ENCODE data around the gene GAPDHS. TPM values are rescaled to one million over a fixed set of nuclear protein-coding genes. Genes with fewer than 3 reads are reported as not detected.

Gene GAPDHS
- total RNA-seq, 3 donors from 2014 or later (not counting 1 experiment from before 2014, with no cell fraction given): not detected

DNA sequence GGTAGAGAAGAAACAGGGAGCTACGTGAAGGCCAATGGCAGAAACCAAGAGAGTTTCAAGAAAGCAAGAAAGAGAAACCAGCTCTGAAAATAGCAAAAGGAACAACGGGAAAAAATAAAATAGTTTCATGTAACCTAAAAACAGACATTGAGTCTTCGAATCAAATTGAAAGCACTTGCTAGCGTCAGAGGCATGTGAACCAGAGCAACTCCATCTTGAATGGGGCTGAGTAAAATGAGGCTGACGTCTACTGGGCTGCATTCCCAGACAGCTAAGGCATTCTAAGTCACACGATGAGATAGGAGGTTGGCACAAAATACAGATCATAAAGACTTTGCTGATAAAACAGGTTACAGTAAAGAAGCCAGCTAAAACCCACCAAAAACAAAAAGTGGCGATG, 45.5 kb downstream of the GAPDHS start:
- Mint-ChIP-seq H3K4me3 (no peak overlapping the region), H3K4me1 (no peaks in the 10 kb centered on the region), H3K36me3 (peaks cover 16% of the 10 kb centered on the region), H3K9me3 (peaks cover 10 to 19% of the 10 kb centered on the region in 2 donors), H3K27me3 (ENCODE audit: low read depth in 2 of 2) (peaks cover 11 to 18% of the 10 kb centered on the region in 2 donors), H3K27ac (no peak overlapping the region)
- ATAC-seq: no peak
- no peaks in the 10 kb centered on the region for H3K36me3 ChIP-seq (ENCODE audit: control insufficient read depth, insufficient read depth, low read length)
- H3K27ac ChIP-seq (ENCODE audit: low read length): no peak overlapping the region
- H3K4me1 ChIP-seq (ENCODE audit: control insufficient read depth, insufficient read depth, low read length): no peaks in the 10 kb centered on the region
- H3K9me3 ChIP-seq (ENCODE audit: control insufficient read depth, insufficient read depth, low read length): peaks cover 22% of the 10 kb centered on the region
- H3K4me3 ChIP-seq (ENCODE audit: low read length): no peak overlapping the region
- WGBS (ENCODE audit: insufficient coverage): 84% methylated on average over 7 of the region's 7 CpGs
- no peak for TF ChIP-seq CTCF (IDR thresholded peaks at IDR 0.05)
- intact Hi-C loops (cut with micrococcal nuclease): no loop called here
- no peaks in the 10 kb centered on the region for H3K27me3 ChIP-seq (ENCODE audit: control insufficient read depth, insufficient read depth, low read length)
- DNase-seq: no peak

DNA sequence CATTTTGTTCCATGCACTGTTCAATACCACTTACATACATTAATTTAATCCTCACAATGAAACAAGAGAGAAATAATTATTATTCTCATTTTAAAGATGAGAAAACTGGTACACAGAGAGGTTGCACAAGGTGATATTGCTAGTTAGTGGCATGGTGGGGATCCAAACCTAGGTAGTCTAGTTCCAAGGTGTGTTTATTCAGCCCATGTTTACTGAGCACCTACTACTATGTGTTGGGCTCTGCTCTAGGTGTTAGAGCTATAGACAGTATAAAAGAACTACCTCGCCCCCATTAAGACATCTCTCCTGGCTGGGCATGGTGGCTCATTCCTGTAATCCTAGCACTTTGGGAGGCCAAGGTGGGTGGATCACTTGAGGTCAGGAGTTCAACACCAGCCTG, 49.5 kb downstream of the GAPDHS start:
- H3K4me1 Mint-ChIP-seq: no peaks in the 10 kb centered on the region
- no peak for DNase-seq
- H3K4me3 Mint-ChIP-seq: no peak overlapping the region
- whole genome bisulfite sequencing (ENCODE audit: insufficient coverage): 86% methylated on average over 1 of the region's 1 CpG
- no peaks in the 10 kb centered on the region for H3K36me3 Mint-ChIP-seq
- no peak for TF ChIP-seq CTCF (IDR thresholded peaks at IDR 0.05)
- no peak overlapping the region for H3K27ac ChIP-seq (ENCODE audit: low read length)
- H3K4me1 ChIP-seq (ENCODE audit: control insufficient read depth, insufficient read depth, low read length): no peaks in the 10 kb centered on the region
- H3K4me3 ChIP-seq (ENCODE audit: low read length): no peak overlapping the region
- ATAC-seq: no peak
- H3K27ac Mint-ChIP-seq: no peak overlapping the region
- peaks cover 21 to 33% of the 10 kb centered on the region in 2 donors for H3K27me3 Mint-ChIP-seq (ENCODE audit: low read depth in 2 of 2)
- H3K27me3 ChIP-seq (ENCODE audit: control insufficient read depth, insufficient read depth, low read length): no peaks in the 10 kb centered on the region
- peaks cover 0 to 1% of the 10 kb centered on the region in 2 donors for H3K9me3 Mint-ChIP-seq
- no peaks in the 10 kb centered on the region for H3K9me3 ChIP-seq (ENCODE audit: control insufficient read depth, insufficient read depth, low read length)
- no peaks in the 10 kb centered on the region for H3K36me3 ChIP-seq (ENCODE audit: control insufficient read depth, insufficient read depth, low read length)
- intact Hi-C loops (cut with micrococcal nuclease): no loop called here

DNA sequence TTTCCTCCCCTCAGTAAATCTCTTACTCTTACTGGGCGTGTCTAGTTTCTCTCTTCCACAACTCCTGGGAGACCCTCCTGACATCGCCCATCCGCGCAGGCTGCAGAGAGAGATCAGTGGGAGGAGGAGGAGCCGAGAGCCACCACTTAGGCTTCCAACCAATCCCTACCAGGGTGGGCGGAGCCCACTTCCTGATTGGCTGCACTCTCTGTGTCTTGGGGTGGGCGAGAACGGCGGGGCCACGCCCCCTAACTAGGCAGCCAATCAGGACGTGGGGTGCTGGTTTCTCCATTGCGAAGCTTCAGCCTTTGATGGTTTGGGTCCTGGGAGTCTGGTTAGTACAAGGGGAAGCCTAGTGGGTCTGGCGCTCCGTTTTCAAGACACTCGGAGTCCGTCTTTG, 52.6 kb downstream of the GAPDHS start, which contains the start of gene PMIS2:
Gene PMIS2, plus strand, starts transcription at position 326 of the 400 bp plus-strand sequence. CDS start 87 bp downstream, outside the sequence.
- Histone ChIP-seq H3K4me1 (ENCODE audit: control insufficient read depth, insufficient read depth, low read length) (no peaks in the 10 kb centered on the region), H3K9me3 (ENCODE audit: control insufficient read depth, insufficient read depth, low read length) (no peaks in the 10 kb centered on the region), H3K27ac (ENCODE audit: low read length) (no peak within 1 kb of the TSS), H3K36me3 (ENCODE audit: control insufficient read depth, insufficient read depth, low read length) (no peaks in the 10 kb centered on the region), H3K27me3 (ENCODE audit: control insufficient read depth, insufficient read depth, low read length) (no peaks in the 10 kb centered on the region), H3K4me3 (ENCODE audit: low read length) (no peak within 1 kb of the TSS)
- intact Hi-C loops (cut with micrococcal nuclease): loop anchor here (5.0 kb wide), 1 partner anchor 39 kb away; the partner anchor contains the start of gene TMEM147
- peaks cover 19 to 25% of the 10 kb centered on the region in 2 donors for H3K27me3 Mint-ChIP-seq (ENCODE audit: low read depth in 2 of 2)
- 36% methylated on average over 14 of the region's 16 CpGs for WGBS (ENCODE audit: insufficient coverage)
- no peaks in the 10 kb centered on the region for H3K9me3 Mint-ChIP-seq
- no peak for TF ChIP-seq CTCF (IDR thresholded peaks at IDR 0.05)
- no peak within 1 kb of the TSS for H3K27ac Mint-ChIP-seq
- ATAC-seq (peak in 1 of 3 donors; percentile 68), DNase-seq (peak in 1 of 2 donors; percentile 19)
- no peaks in the 10 kb centered on the region for H3K4me1 Mint-ChIP-seq
- no peak within 1 kb of the TSS for H3K4me3 Mint-ChIP-seq
- H3K36me3 Mint-ChIP-seq: no peaks in the 10 kb centered on the region

DNA sequence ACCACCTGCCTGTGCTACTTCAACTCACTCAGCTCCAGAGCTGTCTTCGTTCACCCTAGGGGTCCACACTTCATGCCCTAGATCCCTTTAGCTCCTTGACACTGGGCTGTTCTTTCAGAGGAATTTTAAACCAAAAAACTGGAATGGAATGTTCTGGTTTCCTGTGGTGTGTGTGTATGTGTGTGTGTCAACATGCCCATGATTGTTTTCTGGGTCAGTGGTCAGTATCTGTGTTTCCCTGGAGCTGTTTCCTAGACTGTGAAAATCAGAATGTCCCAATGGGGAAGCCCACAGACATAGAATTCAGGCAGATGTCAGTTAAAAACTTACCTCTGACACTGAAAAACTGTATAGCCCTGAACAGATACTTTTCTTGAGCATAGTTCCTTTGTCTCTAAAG, 54.1 kb downstream of the GAPDHS start:
- ATAC-seq: no peak
- Mint-ChIP-seq H3K27ac (no peak overlapping the region), H3K9me3 (no peaks in the 10 kb centered on the region), H3K4me3 (no peak overlapping the region), H3K36me3 (no peaks in the 10 kb centered on the region), H3K4me1 (no peaks in the 10 kb centered on the region), H3K27me3 (ENCODE audit: low read depth in 2 of 2) (peaks cover 19 to 25% of the 10 kb centered on the region in 2 donors)
- Histone ChIP-seq H3K36me3 (ENCODE audit: control insufficient read depth, insufficient read depth, low read length) (no peaks in the 10 kb centered on the region), H3K9me3 (ENCODE audit: control insufficient read depth, insufficient read depth, low read length) (no peaks in the 10 kb centered on the region), H3K27ac (ENCODE audit: low read length) (no peak overlapping the region), H3K27me3 (ENCODE audit: control insufficient read depth, insufficient read depth, low read length) (no peaks in the 10 kb centered on the region), H3K4me3 (ENCODE audit: low read length) (no peak overlapping the region), H3K4me1 (ENCODE audit: control insufficient read depth, insufficient read depth, low read length) (no peaks in the 10 kb centered on the region)
- no peak for TF ChIP-seq CTCF (IDR thresholded peaks at IDR 0.05)
- WGBS (ENCODE audit: insufficient coverage): 24% methylated on average over 1 of the region's 1 CpG
- DNase-seq: no peak
- intact Hi-C loops (cut with micrococcal nuclease): loop anchor here (5.0 kb wide), 1 partner anchor 40 kb away; the partner anchor contains the start of gene TMEM147
